Fibroblast of pulmonary artery (primary cell): ENCODE measurements around the gene SLC39A6.
"Not testable (repeated sequence)": the region's sequence is repeated elsewhere in the genome, so short reads cannot be mapped to it uniquely, and the experiment has no call there.

ENCODE experiments used
- DNase-seq: peaks from one replicate; pipeline ENCODE4 v3.0.0-alpha.2; 2010; ENCODE audit warnings: low read depth
- H3K4me3 ChIP-seq: replicated peaks from 2 replicates; pipeline ENCODE4 v1.5.1; 2011; ENCODE audit warnings: low read depth, mild to moderate bottlenecking, control low read depth, low read length, moderate library complexity
- CTCF ChIP-seq: IDR thresholded peaks from 2 replicates; pipeline ENCODE4 v1.5.1; 2011; ENCODE audit warnings: mild to moderate bottlenecking, control low read depth, low read length, inconsistent platforms; ENCODE audit errors: missing control alignments

SLC39A6 gene

GRCh38 chr18:36129300-36130038, at the start of gene SLC39A6, which contains the start of gene ELP2:
SLC39A6 (minus strand) TSS chr18:36129340; CDS start chr18:36127007, 2,333 bp downstream.
ELP2 (plus strand) TSS chr18:36129899; CDS start chr18:36129934, 35 bp downstream.
- DNase-seq: peak; percentile 96
- no peak for TF ChIP-seq CTCF
- H3K4me3 ChIP-seq: peak within 1 kb of the TSS; percentile 97

GRCh38 chr18:36177913-36178312, 48.8 kb upstream of the SLC39A6 start:
- H3K4me3 ChIP-seq: no peak overlapping the region
- no peak for DNase-seq
- TF ChIP-seq CTCF: no peak

GRCh38 chr18:36176711-36177110, 47.6 kb upstream of the SLC39A6 start:
- TF ChIP-seq CTCF: no peak
- DNase-seq: peak; percentile 88
- H3K4me3 ChIP-seq: no peak overlapping the region

- DNase-seq: no peak
- H3K4me3 ChIP-seq: no peak overlapping the region
- no peak for TF ChIP-seq CTCF
These were observed 47.0 kb upstream of the SLC39A6 start for GRCh38 chr18:36176177-36176584.

- TF ChIP-seq CTCF: no peak
- no peak for DNase-seq
- no peak overlapping the region for H3K4me3 ChIP-seq
These were observed 46.3 kb upstream of the SLC39A6 start for GRCh38 chr18:36175481-36175880.

GRCh38 chr18:36169938-36170337, 40.8 kb upstream of the SLC39A6 start:
- no peak for DNase-seq
- H3K4me3 ChIP-seq: no peak overlapping the region
- no peak for TF ChIP-seq CTCF

- H3K4me3 ChIP-seq: not testable (repeated sequence)
These were observed 39.2 kb upstream of the SLC39A6 start for GRCh38 chr18:36168296-36168695.

More at GRCh38 chr18:36168296-36168695, 39.2 kb upstream of the SLC39A6 start:
- DNase-seq: not testable (repeated sequence)
